HG02970 (cell line): ENCODE measurements around the gene SLC35F3.

Experiments
- ATAC-seq: cut with Tn5 transposase; IDR thresholded peaks from one replicate; pipeline ENCODE4 v1.9.1; 2021; ENCODE audit warnings: mild to moderate bottlenecking, moderate library complexity, moderate number of reproducible peaks; ENCODE audit not compliant: unreplicated experiment, low FRiP score

Gene SLC35F3

GRCh38 chr1:234327577-234328164 lies 423.2 kb downstream of the SLC35F3 start:
- no peak for ATAC-seq

- ATAC-seq = no peak
These were observed 426.4 kb downstream of the SLC35F3 start for GRCh38 chr1:234330843-234331215.

GRCh38 chr1:234331507-234331906 lies 427.0 kb downstream of the SLC35F3 start:
- ATAC-seq = no peak

DNA sequence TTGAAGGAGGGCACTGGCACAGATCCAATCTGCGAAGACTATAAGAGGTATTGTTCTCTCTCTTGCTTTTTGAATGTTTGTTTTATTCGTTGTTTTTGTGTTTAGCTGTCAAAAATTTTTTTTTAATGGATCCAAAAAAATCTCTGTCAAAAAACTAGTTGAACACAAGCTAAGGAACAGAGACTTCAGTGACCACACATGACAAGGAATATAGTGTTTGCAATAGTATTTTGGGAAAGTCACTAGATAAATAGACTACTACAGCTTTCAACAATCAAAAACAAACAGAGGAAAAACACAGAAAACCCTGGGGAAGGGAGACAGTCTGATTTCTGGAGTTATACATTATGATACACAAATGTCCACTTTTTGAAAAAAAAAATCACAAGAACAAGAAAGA lies 431.9 kb downstream of the SLC35F3 start:
- no peak for ATAC-seq

DNA sequence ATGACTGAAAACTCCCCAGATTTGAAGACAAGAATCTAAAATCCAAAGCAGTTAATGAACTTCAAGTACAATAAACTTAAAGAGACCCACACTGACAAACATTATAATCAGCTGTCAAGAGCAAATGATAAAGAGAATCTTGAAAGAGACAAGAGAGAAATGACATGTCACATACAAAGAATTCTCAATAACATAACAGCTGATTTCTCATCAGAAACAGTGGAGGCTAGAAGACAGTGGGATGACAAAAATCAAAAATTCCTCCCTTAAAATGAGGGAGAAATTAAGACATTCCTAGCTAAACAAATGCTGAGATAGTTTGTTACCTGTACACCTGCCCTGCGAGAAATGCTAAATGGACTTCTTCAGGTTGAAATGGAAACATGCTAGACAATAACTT lies 432.8 kb downstream of the SLC35F3 start:
- ATAC-seq = no peak

- no peak for ATAC-seq
These were observed 436.1 kb downstream of the SLC35F3 start for GRCh38 chr1:234340528-234340927.

GRCh38 chr1:234342774-234343173 lies 438.3 kb downstream of the SLC35F3 start:
- no peak for ATAC-seq

DNA sequence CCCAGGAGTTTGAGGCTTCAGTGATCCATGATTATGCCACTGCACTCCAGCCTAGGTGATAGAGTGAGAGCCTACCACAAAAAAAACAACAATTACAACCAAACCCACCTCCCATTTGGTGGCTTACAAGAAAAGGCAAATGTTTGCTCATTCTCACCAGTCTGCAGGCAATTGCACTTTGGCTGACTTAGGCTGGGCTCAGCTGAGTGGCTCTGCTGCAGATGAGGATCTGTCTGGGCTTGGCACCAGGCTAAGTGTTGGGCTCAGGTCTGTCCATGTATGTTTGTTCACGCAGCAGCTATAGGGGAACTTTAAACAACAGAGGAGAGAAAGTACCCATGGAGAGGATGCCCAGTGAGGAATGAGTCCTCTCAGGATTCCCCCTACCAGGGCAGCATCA lies 440.8 kb downstream of the SLC35F3 start:
- no peak for ATAC-seq

GRCh38 chr1:234348964-234349363 lies 444.5 kb downstream of the SLC35F3 start:
- ATAC-seq = no peak

DNA sequence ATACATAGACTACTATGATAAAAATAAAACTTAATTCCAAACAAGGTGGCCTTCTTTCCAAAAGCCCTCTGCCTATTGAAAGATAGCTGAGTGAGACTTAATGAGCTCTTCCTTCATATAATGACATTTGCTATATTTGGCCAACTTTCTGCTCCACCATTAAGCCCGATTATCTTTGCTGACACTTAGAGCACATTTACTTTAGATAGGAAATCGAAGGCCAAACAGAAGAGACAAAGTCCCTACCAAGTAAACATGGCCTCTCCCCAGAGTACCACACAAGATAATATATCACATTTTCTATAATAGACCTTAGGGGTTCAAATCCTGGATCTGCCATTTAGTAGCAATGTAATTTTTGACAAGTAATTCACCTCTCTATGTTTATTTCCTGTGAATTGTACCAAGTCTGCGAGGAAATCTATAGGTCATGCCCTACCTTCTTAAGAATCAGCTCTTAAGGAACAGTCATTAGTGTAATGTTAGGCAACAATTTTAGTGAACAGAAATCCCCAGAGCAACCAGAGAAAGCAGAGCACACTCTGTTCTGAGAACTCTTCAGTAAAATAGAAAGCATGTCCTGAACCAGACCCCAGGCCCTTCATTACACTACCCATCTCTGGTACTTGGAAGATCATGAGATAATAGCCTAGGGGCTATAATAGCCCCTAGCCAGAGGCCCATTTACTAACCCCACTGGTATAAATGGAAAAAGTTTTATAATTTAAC lies 451.5 kb downstream of the SLC35F3 start:
- no peak for ATAC-seq

- peak; percentile 55 for ATAC-seq
These were observed 452.3 kb downstream of the SLC35F3 start for GRCh38 chr1:234356615-234357269.

DNA sequence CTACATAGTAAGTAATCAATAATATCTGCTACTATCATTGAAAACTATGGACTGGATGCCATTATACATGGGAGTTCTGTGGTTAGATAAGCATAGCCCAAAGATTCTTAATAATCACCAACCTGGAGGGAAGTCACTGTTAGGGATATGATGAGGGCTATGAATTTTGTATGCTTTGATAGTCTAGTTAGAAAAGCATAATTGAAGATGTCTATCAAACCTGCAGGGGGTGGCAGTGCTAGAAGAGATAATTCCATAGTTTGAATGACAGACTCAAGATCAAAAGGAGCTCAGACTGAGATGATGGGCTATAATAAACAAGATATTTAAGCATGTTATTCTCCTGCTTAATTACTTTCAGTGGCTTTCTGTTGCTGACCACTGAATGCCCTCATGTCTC lies 453.4 kb downstream of the SLC35F3 start:
- ATAC-seq = no peak

DNA sequence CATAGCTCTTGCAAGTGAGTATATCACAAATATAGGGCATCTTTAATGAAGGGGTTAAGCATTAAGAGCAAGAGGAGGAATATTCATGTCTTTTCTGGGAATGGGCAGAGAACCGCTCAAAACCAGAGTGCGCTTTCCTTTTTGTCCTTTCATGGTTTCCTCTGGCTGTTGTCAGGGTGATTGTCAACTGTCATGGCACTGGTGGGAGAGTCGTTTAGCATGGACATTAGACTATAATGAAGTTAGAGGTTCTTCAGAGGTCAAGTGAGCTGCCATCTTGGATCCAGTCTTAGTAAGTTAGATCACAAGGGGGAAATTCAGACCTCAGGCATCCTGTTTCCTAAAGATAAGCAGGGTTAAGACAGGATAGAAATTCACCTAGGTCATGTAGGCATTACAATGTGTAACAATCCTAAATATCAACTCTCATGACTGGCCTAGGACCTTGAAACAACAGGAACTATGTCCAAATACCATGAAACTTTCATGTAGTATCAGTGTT lies 456.7 kb downstream of the SLC35F3 start:
- no peak for ATAC-seq

GRCh38 chr1:234362558-234362957 lies 458.1 kb downstream of the SLC35F3 start:
- no peak for ATAC-seq

GRCh38 chr1:234368320-234369032 lies 464.0 kb downstream of the SLC35F3 start:
- ATAC-seq = no peak

- ATAC-seq = no peak
These were observed 464.6 kb downstream of the SLC35F3 start for GRCh38 chr1:234369033-234369430.

GRCh38 chr1:234369784-234370183 lies 465.3 kb downstream of the SLC35F3 start:
- ATAC-seq = no peak

- ATAC-seq = no peak
These were observed 466.9 kb downstream of the SLC35F3 start for GRCh38 chr1:234371414-234371813.

- no peak for ATAC-seq
These were observed 467.7 kb downstream of the SLC35F3 start for GRCh38 chr1:234372011-234372757.
